ENCODE data around the gene TSPAN14.

Gene TSPAN14

DNA sequence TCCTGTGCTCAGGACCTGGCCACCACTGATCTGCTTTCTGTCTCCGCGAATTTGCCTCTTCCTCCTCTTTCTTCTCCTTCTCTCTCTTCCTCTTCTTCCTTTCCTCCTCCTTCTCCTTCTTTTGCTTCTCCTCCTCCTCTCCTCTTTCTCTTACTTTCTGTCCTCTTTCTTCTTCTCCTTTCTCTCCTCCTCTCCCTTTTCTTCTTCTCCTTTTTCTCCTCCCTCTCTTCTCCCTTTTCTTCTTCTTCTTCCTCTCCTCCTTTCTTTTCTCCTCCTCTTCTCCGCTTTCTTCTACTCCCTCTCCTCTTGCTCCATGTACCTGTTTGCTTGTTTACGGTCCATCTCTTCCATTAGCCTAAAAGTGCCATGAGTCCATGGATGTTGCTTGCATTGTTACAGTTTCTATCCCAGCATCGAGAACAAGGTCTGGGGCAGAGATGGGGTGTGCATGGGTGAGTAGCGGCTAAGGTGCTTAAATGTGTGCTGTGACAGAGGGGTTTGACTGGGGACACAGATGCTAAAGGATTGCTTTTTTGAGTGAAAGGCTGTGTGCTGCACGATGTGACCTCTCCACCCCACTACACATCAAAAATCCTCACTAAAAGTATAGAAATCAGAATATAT is 91.3 kb downstream of the TSPAN14 start:
- TF ChIP-seq, protein P1, sequence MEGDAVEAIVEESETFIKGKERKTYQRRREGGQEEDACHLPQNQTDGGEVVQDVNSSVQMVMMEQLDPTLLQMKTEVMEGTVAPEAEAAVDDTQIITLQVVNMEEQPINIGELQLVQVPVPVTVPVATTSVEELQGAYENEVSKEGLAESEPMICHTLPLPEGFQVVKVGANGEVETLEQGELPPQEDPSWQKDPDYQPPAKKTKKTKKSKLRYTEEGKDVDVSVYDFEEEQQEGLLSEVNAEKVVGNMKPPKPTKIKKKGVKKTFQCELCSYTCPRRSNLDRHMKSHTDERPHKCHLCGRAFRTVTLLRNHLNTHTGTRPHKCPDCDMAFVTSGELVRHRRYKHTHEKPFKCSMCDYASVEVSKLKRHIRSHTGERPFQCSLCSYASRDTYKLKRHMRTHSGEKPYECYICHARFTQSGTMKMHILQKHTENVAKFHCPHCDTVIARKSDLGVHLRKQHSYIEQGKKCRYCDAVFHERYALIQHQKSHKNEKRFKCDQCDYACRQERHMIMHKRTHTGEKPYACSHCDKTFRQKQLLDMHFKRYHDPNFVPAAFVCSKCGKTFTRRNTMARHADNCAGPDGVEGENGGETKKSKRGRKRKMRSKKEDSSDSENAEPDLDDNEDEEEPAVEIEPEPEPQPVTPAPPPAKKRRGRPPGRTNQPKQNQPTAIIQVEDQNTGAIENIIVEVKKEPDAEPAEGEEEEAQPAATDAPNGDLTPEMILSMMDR (IDR thresholded peaks at IDR 0.05; ENCODE audit: insufficient read depth, low read length, poor library complexity, severe bottlenecking) = no peak
- no peak for DNase-seq (ENCODE audit: extremely low read depth, insufficient read length)

DNA sequence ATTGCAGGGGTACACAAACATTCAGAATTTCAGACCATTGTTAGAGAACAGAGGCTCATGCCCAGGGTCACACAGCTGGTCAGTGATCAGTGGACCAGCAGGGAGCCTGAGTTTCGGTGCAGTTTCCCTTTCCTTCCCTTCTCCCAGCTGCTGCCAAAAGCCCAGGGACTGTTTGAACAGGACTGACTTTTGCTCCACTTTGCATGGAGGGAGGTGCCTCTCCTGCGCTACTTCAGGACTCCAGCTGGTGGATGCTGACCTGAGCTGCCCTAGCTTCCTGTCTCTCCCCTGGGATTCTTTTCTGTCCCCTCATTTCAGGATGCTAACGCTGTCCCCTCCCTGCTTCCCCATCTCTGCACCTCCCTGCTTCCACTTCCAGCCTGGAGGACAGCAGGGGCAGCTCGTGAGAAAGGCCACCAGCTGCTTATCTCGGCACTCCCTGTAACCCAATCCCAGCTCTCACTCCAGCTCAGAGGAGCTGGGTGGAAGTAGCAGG is 98.1 kb downstream of the TSPAN14 start:
- Histone ChIP-seq H3K4me3 (replicated peaks; ENCODE audit: low read depth, low read length) (no peak overlapping the region), H3K36me3 (ENCODE audit: control insufficient read depth, insufficient read depth, low read length) (no peaks in the 10 kb centered on the region), H3K27me3 (replicated peaks; ENCODE audit: control insufficient read depth, insufficient read depth, low read length) (no peaks in the 10 kb centered on the region)
- TF ChIP-seq, protein P1 (IDR thresholded peaks at IDR 0.05; ENCODE audit: insufficient read depth, low read length, poor library complexity, severe bottlenecking) = no peak
- no peak for DNase-seq (ENCODE audit: extremely low read depth, insufficient read length)

More for the DNA sequence above, 91.3 kb downstream of the TSPAN14 start:
- Histone ChIP-seq H3K27me3 (replicated peaks; ENCODE audit: control insufficient read depth, insufficient read depth, low read length) (no peaks in the 10 kb centered on the region), H3K4me3 (replicated peaks; ENCODE audit: low read depth, low read length) (no peak overlapping the region), H3K36me3 (ENCODE audit: control insufficient read depth, insufficient read depth, low read length) (no peaks in the 10 kb centered on the region)

DNA sequence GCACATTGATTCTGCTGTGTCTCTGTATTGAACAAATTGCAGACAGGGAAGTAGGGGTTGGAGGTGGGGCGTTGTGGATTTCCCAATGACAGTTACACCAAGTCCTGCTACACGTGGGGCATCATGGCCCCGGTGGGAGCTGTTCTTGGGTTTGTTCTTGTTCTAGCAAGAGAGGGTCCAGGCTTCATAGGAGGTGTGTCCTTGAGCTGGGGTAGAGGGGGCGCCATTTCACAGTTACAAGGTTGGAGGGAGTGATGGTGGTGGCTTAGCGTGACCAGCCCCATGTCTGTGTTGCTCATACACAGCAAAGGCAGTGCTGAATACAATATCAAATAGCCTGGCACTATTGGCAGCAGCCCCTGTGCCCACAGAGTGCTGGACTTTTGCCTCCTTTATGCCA is 99.3 kb downstream of the TSPAN14 start:
- Histone ChIP-seq H3K27me3 (replicated peaks; ENCODE audit: control insufficient read depth, insufficient read depth, low read length) (no peaks in the 10 kb centered on the region), H3K4me3 (replicated peaks; ENCODE audit: low read depth, low read length) (no peak overlapping the region), H3K36me3 (ENCODE audit: control insufficient read depth, insufficient read depth, low read length) (no peaks in the 10 kb centered on the region)
- TF ChIP-seq, protein P1 (IDR thresholded peaks at IDR 0.05; ENCODE audit: insufficient read depth, low read length, poor library complexity, severe bottlenecking) = no peak
- DNase-seq (ENCODE audit: extremely low read depth, insufficient read length) = no peak

DNA sequence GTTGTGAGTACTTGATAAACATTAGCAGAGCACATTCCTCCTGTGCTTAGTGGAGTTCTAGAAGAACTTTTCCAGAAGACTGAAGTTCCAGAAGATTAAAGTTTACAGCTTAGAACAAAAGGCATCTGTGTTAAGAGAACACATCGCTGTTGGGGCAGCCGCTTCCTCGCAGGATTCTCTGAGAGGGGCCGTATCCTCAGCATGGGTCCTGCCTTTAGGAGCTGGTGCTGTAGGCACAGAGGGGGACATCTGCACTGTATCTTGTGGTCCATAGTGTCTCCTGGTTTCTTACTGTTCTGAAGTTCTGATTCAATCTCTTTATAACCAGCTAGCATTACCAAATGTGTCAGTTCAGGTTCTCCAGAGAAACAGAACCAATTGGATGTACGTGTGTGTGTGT is 99.9 kb downstream of the TSPAN14 start:
- TF ChIP-seq, protein P1 (IDR thresholded peaks at IDR 0.05; ENCODE audit: insufficient read depth, low read length, poor library complexity, severe bottlenecking) = no peak
- DNase-seq (ENCODE audit: extremely low read depth, insufficient read length) = no peak
- Histone ChIP-seq H3K4me3 (replicated peaks; ENCODE audit: low read depth, low read length) (no peak overlapping the region), H3K27me3 (replicated peaks; ENCODE audit: control insufficient read depth, insufficient read depth, low read length) (no peaks in the 10 kb centered on the region), H3K36me3 (ENCODE audit: control insufficient read depth, insufficient read depth, low read length) (no peaks in the 10 kb centered on the region)

DNA sequence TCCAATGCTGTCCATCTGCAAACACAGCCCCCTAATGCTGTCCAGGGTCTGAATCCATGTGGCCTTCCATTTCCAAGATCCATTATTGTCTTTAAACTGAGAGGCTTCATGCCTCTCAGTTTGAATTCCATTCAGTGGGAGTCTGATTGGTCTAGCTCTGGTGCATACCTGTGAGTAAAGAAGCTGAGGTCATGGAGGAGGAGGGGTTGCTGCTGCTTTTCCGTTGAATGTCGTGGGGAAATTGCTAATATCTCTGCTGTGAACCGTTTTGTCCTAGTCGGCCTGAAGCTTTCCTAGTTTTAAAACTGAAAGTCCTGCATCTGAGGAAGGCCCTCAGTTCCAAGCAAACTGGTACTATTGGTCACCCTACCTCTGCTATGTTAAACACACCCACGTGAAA is 101.3 kb downstream of the TSPAN14 start:
- Histone ChIP-seq H3K27me3 (replicated peaks; ENCODE audit: control insufficient read depth, insufficient read depth, low read length) (no peaks in the 10 kb centered on the region), H3K4me3 (replicated peaks; ENCODE audit: low read depth, low read length) (no peak overlapping the region), H3K36me3 (ENCODE audit: control insufficient read depth, insufficient read depth, low read length) (no peaks in the 10 kb centered on the region)
- TF ChIP-seq, protein P1 (IDR thresholded peaks at IDR 0.05; ENCODE audit: insufficient read depth, low read length, poor library complexity, severe bottlenecking) = no peak
- no peak for DNase-seq (ENCODE audit: extremely low read depth, insufficient read length)

DNA sequence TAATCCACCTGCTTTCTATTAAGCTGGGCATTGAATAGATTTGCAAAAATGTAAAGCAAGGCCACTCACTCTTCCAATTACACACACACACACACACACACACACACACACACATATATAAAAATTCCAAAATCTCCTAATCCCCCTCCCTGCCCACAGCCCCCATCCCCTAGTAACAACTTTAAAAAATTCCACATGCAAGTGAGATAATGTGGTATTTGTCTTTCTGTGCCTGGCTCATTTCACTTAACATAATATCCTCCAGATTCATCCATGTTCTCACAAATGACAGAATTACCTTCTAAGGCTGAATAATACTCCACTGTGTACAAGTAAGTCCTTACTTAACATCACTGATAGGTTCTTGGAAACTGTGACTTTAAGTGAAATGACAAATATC is 107.8 kb downstream of the TSPAN14 start:
- H3K27me3 ChIP-seq (replicated peaks; ENCODE audit: control insufficient read depth, insufficient read depth, low read length) = no peaks in the 10 kb centered on the region
- TF ChIP-seq, protein P1 (IDR thresholded peaks at IDR 0.05; ENCODE audit: insufficient read depth, low read length, poor library complexity, severe bottlenecking) = no peak
- H3K36me3 ChIP-seq (ENCODE audit: control insufficient read depth, insufficient read depth, low read length) = no peaks in the 10 kb centered on the region
- H3K4me3 ChIP-seq (replicated peaks; ENCODE audit: low read depth, low read length) = no peak overlapping the region
- no peak for DNase-seq (ENCODE audit: extremely low read depth, insufficient read length)
